ENCODE results near the gene DLG2.

The DLG2 gene

DNA sequence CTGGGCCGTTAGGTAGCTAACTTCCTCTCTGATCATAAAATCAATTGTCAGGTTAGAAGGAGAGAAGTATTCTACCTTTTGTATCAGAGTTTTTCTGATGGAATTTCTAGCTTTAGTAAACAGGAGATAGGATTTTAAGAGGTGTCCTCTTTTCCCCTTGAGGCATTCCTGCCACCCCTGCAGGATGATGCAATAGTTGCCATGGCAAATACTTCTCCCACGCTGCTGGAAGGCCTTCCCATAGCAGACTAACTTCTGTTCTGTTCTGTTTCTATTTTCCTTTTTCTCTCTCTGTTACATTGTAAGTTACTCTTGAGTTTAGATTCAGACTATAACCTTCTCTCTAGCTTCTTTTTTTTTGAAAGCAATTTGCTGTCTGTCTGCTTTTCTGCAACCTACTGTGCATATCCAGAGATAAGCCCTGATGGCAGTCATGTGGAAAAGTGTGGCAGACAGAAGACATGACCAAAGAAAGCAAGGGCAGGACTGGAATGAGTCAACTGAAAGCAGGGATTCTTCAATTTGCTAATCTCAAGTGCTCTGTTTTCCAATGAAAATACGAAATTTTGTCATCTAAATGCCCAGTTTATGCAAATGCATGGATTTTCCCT lies 679.1 kb downstream of the DLG2 start:
- no peak overlapping the region for H3K4me3 ChIP-seq (ENCODE audit: low read length)
- TF ChIP-seq, protein P1, sequence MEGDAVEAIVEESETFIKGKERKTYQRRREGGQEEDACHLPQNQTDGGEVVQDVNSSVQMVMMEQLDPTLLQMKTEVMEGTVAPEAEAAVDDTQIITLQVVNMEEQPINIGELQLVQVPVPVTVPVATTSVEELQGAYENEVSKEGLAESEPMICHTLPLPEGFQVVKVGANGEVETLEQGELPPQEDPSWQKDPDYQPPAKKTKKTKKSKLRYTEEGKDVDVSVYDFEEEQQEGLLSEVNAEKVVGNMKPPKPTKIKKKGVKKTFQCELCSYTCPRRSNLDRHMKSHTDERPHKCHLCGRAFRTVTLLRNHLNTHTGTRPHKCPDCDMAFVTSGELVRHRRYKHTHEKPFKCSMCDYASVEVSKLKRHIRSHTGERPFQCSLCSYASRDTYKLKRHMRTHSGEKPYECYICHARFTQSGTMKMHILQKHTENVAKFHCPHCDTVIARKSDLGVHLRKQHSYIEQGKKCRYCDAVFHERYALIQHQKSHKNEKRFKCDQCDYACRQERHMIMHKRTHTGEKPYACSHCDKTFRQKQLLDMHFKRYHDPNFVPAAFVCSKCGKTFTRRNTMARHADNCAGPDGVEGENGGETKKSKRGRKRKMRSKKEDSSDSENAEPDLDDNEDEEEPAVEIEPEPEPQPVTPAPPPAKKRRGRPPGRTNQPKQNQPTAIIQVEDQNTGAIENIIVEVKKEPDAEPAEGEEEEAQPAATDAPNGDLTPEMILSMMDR (conservative IDR thresholded peaks at IDR 0.05; ENCODE audit: low read depth, low read length): no peak
- peak; percentile 14 for DNase-seq (ENCODE audit: low read depth)

DNA sequence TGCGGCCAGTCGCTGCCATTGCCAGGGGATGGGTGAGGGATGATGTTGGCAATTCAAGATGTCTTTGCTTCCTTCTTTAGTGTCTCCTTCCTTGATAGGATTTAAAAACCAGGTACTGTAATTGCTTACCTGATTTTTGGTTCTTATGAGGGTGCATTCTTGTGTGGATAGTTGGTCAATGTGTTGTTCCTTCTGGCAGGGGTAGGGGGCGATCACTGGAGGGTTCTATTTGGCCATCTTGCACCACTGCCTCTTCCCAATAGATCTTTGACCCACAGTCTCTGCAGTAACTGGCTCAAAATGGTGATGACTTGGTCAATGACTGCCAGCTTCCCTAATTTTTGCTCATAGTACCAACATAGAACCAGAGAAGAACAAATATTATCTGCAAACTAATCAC lies 680.1 kb downstream of the DLG2 start:
- no peak for DNase-seq (ENCODE audit: low read depth)
- TF ChIP-seq, protein P1 (conservative IDR thresholded peaks at IDR 0.05; ENCODE audit: low read depth, low read length): no peak
- H3K4me3 ChIP-seq (ENCODE audit: low read length): no peak overlapping the region

- TF ChIP-seq, protein P1 (conservative IDR thresholded peaks at IDR 0.05; ENCODE audit: low read depth, low read length): no peak
- DNase-seq (ENCODE audit: low read depth): no peak
- no peak overlapping the region for H3K4me3 ChIP-seq (ENCODE audit: low read length)
These were observed 696.3 kb downstream of the DLG2 start for GRCh38 chr11:84930863-84931262.

DNA sequence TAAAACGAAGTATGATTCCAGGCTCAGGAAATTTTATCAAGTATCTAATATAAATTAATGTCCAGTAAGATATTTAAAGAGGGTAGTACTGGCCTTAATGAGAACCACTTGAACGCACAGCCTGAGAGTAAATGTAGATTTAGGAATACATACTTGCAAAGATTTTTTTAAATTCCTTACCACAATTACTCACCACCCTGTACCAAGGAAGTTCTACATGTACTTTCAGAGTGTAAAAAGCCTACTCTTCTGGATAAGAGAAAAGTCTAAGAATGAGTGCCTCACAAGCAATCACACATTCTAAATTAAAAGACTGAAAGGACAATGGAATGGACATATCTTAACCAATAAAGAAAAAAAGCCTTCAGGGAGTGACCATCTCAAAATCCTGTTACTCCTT lies 697.4 kb downstream of the DLG2 start:
- TF ChIP-seq, protein P1 (conservative IDR thresholded peaks at IDR 0.05; ENCODE audit: low read depth, low read length): no peak
- DNase-seq (ENCODE audit: low read depth): no peak
- H3K4me3 ChIP-seq (ENCODE audit: low read length): no peak overlapping the region

- H3K4me3 ChIP-seq (ENCODE audit: low read length): no peak overlapping the region
- TF ChIP-seq, protein P1 (conservative IDR thresholded peaks at IDR 0.05; ENCODE audit: low read depth, low read length): no peak
- no peak for DNase-seq (ENCODE audit: low read depth)
These were observed 702.9 kb downstream of the DLG2 start for GRCh38 chr11:84924154-84924692.

DNA sequence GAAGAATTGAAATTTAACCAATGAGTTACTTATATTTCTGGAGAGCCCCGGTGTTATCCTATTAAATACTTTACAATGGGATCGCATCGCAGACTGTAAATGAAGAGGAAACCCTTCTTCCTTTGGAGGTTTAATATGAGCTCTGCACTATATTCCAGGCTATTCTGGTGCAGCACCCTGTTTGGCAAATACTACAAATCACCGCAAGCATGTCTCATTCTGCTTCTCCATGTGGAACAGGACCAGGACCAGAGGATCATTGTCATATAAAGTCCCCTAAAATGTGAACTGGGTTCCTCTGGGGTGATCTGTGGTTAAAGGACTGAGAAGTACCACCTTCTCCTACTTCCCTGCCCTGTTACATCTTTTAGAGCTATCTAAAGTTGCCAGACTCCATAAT lies 703.7 kb downstream of the DLG2 start:
- no peak overlapping the region for H3K4me3 ChIP-seq (ENCODE audit: low read length)
- DNase-seq (ENCODE audit: low read depth): no peak
- TF ChIP-seq, protein P1 (conservative IDR thresholded peaks at IDR 0.05; ENCODE audit: low read depth, low read length): no peak

GRCh38 chr11:84922836-84923235 lies 704.3 kb downstream of the DLG2 start:
- peak overlapping the region; percentile 44 for H3K4me3 ChIP-seq (ENCODE audit: low read length)
- DNase-seq (ENCODE audit: low read depth): no peak
- TF ChIP-seq, protein P1 (conservative IDR thresholded peaks at IDR 0.05; ENCODE audit: low read depth, low read length): no peak
